Stimulated activated CD4-positive, alpha-beta T cell treated with anti-CD3 and anti-CD28 coated beads, TNF-alpha, amount 100 ng/mL, for 24 hours (primary cell): Measurements from ENCODE around the gene SLC25A40.
A peak's percentile ranks its signal among the peaks of the same experiment; 100 is the strongest.
"Not testable (repeated sequence)": the region's sequence is repeated elsewhere in the genome, so short reads cannot be mapped to it uniquely, and the experiment has no call there.

Experiments used
- DNase-seq, 3 experiments: peaks; one replicate each; pipeline ENCODE4 v3.0.0-alpha.2; 2020; ENCODE audit warnings: low read depth in 3 of 3

Gene SLC25A40, protein sequence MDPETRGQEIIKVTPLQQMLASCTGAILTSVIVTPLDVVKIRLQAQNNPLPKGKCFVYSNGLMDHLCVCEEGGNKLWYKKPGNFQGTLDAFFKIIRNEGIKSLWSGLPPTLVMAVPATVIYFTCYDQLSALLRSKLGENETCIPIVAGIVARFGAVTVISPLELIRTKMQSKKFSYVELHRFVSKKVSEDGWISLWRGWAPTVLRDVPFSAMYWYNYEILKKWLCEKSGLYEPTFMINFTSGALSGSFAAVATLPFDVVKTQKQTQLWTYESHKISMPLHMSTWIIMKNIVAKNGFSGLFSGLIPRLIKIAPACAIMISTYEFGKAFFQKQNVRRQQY

DNA sequence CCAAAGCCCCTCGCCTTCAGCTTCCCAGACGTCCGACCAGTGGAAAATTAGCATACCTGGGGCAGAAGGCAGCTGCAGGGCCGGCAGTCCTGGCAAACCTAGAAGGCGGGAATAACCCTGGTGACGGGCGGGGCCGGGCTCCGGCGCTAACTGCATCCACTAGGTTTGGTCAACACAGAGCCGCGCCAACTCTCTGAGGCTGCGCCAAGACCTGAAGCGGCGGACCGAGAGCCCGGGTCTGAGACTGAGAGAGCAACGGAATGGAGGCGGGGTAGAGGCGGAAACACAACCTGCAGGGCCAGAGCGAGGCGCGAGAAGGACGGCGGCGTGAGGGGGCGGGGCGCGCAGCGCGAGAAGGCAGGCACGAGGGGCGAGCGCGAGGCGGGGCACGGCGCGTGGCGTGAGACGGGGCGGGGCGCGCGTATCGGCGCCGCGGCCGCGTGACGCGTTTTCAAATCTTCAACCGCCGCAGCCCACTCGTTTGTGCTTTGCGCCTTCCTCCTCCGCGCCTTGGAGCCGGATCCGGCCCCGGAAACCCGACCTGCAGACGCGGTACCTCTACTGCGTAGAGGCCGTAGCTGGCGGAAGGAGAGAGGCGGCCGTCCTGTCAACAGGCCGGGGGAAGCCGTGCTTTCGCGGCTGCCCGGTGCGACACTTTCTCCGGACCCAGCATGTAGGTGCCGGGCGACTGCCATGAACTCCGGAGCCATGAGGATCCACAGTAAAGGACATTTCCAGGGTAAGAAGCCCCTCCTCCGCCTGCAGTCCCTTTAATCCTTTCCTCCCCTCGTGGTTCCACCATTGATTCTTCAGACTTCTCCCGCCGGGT is at the start of gene SLC25A40, which contains the start of gene DBF4:
SLC25A40 (minus strand) TSS at position 321 of the 829 bp plus-strand sequence. CDS start 17,633 bp downstream, outside the sequence.
DBF4 (plus strand) TSS at position 454 of the 829 bp plus-strand sequence; CDS start at position 694, 240 bp downstream.
- DNase-seq = peak; percentile 89 to 96 (median 91)

DNA sequence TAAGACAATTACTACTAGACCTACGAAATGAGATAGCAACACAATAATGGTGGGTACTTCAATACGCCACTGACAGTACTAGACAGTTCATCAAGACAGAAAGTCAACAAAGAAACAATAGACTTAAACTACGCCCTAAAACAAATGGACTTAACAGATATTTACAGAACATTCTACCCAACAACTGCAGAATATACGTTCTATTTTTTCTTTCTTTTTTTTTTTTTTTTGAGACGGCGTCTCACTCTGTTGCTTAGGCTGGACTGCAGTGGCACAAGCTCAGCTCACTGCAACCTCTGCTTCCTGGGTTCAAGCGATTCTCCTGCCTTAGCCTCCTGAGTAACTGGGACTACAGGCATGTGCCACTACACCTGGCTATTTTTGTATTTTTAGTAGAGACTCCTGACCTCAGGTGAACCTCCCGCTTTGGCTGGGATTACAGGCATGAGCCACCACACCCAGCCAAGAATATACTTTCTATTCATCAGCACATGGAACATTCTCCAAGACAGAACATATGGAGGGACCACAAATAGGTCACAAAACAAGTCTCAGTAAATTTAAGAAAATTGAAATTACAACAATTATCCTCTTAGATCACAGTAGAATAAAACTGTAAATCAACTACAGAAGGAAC is 46.7 kb upstream of the SLC25A40 start:
- DNase-seq = not testable (repeated sequence)

DNA sequence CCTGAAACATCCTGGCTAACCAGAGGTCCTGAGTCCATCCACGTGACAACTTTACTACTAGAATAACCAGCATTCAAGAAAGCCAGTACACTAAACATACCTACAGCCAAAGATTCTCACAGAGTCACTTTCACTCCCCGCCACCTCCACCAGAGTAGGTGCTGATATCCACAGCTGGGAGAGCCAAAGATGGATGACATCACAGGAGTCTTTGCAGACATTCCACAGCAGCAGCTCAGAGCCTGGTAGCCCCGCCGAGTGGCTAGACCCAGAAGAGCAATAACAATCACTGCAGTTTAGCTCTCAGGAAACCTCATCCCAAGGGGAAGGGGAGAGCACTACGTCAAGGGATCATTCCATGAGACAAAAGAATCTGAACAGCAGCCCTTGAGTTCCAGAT is 44.4 kb upstream of the SLC25A40 start:
- no peak for DNase-seq

DNA sequence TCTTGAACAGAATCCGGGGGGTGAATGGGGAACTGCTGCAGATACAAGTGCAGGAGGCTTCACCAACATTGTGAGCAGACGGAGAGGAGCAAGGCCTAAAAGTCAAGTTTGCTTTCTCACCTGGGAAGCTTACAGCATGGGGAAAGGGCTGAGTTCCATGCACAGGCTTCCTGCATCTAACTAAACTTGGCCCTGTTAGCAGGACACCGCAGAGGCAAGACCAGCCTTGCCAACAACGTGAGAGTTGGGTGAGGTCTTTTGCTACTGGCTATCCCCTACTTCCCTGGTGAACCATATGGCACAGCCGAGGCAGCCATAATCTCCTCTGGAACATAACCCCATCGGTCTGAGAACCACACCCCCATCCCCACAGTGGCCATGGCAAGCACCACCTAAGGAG is 43.7 kb upstream of the SLC25A40 start:
- DNase-seq = no peak

DNA sequence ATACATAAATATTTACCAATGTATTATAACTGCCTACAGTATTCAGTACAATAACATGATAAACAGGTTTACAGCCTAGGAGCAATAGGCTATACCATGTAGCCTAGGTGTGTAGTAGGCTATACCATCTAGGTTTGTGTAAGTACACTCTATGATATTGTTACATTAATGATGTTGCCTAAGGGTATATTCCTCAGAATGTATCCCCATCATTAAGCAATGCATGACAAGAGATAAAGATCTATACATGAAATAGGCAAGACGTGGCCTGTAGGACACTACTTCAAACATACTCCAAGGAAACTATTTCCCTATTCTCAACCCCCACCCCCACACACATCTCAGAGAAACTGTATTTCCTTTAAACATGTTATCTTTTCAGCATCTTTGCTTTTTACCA is 42.6 kb upstream of the SLC25A40 start:
- no peak for DNase-seq

DNA sequence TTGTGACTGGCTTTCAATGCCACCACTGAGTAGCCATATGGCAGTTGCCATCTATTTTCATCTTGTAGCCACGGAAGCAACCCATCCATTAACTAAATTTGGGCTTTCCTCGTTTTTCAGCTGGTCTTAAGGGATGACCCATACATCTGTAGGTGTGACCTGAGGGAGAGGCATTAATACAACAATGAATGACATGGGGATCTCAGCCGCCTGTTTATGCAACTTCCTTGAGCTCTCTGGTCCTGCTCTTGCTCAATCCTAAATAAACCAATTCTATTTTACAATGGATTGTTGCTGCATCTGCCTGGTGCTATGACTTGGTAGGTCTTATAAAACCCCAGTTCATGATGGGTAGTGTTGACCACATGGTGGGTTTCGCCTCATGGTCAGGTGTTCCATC is 36.0 kb upstream of the SLC25A40 start:
- no peak for DNase-seq

DNA sequence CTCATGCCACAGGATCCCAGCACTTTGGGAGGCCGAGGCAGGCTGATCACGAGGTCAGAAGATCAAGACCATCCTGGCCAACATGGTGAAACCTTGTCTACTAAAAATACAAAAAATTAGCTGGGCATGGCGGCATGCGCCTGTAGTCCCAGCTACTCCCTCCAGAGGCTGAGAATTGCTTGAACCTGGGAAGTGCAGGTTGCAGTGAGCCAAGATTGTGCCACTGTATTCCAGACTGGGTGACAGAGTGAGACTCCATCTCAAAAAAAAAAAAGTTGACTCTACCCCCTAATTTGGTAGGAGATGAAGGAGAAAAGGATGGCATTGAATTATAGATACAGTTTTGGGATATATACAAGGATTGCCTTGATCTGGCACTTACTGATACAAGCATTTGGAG is 32.7 kb upstream of the SLC25A40 start:
- DNase-seq = not testable (repeated sequence)

DNA sequence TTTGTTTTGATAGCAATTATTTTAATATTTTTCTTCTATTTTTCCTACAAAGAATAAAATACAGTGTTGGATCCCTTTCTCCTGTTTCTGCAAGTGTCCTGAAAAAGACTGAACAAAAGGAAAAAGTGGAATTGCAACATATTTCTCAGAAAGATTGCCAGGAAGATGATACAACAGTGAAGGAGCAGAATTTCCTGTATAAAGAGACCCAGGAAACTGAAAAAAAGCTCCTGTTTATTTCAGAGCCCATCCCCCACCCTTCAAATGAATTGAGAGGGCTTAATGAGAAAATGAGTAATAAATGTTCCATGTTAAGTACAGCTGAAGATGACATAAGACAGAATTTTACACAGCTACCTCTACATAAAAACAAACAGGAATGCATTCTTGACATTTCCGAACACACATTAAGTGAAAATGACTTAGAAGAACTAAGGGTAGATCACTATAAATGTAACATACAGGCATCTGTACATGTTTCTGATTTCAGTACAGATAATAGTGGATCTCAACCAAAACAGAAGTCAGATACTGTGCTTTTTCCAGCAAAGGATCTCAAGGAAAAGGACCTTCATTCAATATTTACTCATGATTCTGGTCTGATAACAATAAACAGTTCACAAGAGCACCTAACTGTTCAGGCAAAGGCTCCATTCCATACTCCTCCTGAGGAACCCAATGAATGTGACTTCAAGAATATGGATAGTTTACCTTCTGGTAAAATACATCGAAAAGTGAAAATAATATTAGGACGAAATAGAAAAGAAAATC is 31.2 kb upstream of the SLC25A40 start:
- not testable (repeated sequence) for DNase-seq

DNA sequence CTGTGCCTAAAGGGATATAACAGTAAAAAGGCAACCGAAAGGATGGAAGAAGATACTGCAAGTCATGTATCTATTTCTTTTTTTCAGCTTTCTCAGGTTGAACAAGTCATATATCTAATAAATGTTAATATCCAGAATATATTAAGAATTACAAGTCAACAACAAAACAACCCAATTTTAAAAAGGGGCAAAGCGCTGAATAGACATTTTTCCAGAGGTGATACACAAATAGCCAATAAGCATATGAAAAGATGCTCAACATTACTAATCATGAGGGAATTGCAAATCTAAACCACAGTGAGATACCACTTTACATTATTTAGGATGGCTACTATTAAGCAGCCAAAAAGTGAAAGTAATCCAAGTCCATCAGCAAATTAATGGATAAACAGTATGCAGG is 23.1 kb upstream of the SLC25A40 start:
- DNase-seq = no peak

DNA sequence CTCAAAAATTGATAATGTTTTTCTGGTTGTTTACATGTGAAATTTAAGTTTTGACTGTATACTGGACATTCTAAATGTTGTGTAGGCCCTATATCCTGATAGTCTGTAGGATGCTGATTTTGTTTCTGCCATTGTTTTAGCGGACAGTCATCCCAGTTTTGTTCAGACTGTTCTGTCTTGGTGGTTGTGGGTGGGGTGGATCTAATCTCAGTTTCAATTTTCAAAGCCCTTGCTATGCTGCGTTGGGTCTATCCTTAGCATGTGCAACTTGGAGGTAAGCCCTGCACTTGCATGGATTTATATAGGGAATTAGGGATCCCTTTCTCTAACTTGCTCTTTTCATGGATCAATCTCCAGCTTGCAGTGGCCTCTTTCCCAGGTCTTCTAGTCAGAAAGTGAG is 19.2 kb upstream of the SLC25A40 start:
- DNase-seq = no peak

DNA sequence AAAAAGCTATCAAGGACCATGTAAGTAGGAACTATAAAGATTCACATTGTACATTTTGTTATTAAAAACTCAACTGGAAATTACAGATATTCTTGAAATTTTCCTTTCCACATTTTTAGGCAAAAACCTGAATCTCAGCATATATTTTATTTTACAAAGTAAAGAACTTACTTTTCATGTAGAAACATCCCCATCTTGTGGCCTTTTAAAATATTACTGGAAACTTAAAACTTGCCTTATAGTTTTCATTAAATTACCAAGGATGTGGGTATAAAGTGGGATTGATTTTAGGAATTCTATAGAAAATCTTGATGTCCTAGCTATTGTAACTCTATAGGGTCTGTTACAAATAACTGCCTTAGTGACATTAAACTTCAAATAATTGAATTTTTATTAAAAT is 10.7 kb upstream of the SLC25A40 start:
- no peak for DNase-seq

DNA sequence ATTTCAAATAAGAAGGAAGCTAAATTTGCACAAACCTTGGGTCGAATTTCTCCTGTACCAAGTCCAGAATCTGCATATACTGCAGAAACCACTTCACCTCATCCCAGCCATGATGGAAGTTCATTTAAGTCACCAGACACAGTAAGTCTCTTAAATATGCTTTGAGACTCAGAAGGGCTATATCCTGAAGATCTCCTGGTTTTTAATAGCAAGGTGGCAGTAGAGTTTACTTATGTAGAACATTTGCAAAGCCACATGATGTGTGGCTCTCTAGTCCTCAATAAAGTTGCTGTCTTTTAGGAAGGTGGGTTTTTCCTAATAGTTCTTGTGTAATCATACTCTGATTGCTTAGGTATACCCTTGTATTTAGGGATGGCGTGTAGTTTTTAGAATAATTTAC is 8.9 kb upstream of the SLC25A40 start:
- no peak for DNase-seq

DNA sequence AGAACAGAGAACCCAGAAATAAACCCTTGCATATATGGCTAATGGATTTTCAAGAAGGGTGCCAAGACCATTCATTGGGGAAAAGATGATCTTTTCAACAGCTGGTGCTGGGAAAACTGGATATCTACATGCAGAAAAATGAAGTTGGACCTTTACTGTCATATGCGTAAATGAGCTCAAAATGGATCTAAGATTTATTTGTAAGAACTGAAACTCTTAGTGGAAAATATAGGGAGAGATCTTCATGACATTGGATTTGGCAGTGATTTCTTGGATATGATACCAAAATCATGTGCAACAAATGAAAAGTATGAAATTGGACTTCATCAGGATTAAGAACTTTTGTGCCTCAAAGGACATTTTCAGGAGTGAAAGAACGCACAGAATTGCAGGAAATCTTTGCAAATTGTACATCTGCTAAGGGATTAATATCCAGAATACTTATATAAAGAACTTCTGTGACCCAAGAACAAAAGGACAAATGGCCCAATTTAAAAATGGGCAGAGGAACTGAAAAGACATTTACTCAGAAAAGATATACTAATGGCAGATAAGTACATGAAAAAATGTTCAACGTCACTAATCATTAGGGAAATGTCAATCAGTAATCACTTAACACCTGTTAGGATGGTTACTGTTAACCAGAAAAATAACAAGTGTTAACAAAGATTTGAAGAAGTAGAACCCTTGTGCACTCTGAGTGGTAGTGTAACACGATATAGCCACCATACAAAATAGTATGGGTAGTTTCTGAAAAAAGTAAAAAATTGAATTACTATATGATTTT is 6.2 kb upstream of the SLC25A40 start:
- DNase-seq = no peak

DNA sequence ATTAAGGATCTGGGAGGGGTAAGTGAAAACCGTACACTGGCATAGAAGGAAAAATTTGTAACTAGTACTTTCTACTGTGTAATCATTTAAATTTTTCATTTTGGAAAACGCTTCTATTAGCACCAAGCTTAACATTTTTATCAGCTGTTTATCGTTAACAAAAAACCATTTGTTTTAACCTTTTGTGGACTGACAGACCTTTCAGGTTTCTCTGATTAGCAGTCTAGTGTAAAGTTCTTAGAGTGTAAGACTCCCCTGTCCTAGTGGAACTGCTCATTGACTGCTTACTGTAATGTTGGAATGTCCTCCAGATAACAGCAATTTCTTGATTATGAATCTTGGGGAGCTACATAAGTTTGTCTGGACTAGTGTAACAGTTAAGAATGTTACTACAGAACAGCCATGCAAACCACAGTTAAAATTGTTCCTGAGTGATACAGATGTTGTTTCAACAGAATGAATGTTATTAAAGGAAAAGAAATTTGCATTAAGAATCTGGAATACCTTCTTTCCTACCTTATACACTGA is 2.1 kb upstream of the SLC25A40 start:
- no peak for DNase-seq

DNA sequence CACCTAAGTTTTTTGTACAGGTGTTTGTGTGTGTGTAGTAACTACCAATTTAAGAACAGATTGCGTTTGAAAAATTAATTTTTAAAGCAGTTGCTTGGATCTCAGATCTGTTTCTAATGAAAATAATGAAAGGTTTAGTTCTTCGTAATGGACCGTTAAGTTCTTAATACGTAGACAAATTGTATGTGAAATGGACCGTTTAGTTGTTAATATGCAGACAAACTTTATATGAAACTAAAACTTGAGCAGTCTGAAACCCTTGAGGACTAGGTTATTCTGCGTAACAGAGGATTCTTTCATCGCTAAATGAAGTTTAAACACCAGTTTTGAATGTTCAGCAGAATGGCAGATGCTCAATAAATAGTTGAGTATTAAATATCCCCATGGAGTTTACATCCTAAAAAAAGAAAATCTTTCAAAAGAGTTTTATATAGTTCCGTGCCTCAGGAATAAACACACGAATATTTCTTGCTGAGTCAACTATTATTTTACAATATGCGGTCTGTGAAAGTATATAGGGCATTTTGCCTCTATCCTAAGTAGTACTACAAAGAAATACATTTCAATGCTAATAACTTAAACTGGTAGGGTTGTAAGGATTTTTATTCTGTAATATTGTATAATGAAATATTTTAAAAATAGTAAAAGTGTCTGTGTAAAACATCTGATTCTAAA is 1.3 kb upstream of the SLC25A40 start:
- DNase-seq = no peak

DNA sequence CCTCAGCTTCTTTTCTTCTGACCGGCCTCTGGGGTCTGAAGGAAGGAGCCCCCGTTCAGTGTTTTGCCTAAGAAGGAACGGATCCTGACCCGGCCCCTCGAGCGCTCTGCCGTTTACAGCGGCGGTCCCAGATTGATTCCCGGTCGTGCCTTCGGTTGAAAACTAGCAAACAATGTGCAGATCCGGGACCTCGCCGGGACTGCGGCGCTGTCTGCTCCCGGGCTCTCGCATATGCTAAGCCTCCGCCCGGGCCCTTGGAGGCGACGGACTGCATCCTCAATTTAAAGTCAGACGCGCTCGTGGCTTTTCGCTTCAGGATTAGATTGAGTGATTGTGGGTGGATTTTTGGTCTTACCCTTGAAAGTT is 692 bp upstream of the SLC25A40 start:
- DNase-seq = peak; percentile 2 to 51 (median 9)

DNA sequence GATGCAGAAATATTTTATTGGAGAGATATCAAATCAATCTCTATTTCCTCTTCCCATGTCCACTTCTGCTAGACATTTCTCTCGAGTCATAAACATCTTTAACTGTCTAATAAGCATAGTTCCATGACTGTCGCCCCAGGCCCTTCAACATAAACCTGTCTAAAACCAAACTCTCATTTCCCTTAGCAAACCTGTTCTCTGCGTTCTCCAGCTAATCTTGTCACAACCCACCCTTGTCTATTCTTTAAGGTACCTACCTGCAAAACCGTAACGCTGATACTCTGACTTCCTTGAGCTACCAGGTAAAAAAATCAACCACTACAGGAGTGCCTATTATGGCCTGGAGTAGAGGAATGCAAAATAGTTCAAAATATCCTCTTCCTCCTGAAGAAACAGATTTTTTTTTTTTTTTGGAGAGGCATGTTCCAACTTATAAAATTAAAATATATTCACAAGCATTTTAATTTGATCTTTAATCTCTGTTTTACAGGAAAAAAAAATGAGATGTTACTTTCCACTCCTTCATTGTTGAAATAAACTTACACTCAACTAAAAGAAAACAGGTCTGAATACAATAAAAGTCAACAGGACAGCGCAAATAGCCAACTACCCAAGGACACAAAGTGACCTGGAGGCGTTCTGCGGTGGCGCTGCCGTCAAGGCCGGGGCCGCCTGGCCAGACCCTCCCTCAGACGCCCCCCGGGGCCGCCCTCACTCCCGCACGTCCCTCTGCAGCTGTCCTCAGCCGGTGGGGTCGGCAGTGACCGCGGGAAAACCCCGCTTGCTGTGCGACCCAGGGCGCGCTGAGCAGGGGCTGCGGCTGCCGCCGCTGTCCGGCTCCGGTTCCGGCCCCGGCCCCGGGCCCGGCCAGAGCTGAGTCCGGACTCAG is 765 bp downstream of the SLC25A40 start:
- DNase-seq = no peak

DNA sequence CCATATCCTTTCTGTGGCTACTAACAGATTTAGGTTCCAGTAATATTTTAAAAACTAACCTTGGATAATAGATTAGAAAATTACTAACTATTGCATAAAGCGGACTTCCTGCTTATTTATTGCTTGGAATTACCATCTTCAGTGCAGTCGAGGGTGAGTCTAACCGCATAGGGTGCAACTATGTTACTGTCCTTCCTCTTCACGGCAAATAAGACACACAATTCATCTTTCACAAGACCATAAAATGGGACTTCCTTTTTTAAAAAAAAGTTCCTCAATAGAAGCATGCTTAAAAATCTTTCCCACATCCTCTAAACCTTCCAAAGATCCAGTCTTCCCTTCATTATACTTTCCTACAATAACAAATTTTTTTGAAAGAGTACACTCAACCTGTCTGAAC is 2.1 kb downstream of the SLC25A40 start:
- no peak for DNase-seq

DNA sequence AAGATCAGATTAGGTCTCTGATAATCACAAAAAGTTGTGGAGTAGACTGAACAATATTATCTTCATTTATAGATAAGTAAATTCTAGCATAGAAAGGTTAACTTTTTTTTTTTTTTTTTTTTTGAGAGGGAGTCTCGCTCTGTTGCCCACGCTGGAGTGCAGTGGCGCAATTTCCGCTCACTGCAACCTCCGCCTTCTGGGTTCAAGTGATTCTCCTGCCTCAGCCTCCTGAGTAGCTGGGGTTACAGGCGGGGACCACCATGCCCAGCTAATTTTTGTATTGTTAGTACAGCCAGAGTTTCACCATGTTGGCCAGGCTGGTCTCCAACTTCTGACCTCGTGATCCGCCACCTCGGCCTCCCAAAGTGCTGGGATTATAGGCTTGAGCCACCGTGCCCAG is 2.8 kb downstream of the SLC25A40 start:
- DNase-seq = not testable (repeated sequence)
